ENCODE results near the gene RTCB.
"Not testable (repeated sequence)": the region's sequence is repeated elsewhere in the genome, so short reads cannot be mapped to it uniquely, and the experiment has no call there.

The RTCB gene

GRCh38 chr22:32389685-32390084 is 22.4 kb downstream of the RTCB start:
- DNase-seq (ENCODE audit: low read depth in 2 of 2), result no peak

- DNase-seq (ENCODE audit: low read depth in 2 of 2), result no peak
Observed at GRCh38 chr22:32385681-32386080, 26.4 kb downstream of the RTCB start.

GRCh38 chr22:32380991-32381390 is 31.1 kb downstream of the RTCB start:
- DNase-seq (ENCODE audit: low read depth in 2 of 2), result no peak

DNA sequence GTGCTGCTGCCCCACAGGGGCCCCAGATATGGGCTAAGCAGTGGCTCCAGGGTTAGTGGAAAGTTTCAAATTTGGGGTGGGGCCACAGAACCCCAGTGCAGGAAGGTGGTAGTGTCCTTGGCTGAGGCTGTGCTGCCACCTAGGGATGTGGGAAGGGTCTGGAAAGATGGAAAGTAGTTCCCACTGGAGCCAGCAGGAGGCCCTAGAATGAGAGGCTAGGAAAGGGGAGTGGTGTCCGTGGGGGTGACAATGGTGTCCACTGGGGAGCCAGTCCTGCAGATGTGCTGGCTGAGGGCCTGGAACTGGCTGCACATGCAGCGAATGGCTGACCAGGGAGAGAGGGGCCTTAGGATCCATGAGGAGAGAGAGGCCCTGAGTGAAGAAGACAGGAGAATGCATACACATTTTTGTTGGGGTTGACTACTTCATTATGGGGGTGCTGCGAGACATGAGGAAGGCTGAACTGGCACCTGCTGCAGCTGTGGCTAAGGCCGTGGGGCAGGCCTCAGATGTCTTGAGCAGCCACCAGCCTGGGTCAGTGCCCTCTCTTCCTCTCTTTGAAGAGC is 33.3 kb downstream of the RTCB start:
- DNase-seq (ENCODE audit: low read depth in 2 of 2), result no peak

GRCh38 chr22:32376681-32377080 is 35.4 kb downstream of the RTCB start:
- DNase-seq (ENCODE audit: low read depth in 2 of 2), result no peak

DNA sequence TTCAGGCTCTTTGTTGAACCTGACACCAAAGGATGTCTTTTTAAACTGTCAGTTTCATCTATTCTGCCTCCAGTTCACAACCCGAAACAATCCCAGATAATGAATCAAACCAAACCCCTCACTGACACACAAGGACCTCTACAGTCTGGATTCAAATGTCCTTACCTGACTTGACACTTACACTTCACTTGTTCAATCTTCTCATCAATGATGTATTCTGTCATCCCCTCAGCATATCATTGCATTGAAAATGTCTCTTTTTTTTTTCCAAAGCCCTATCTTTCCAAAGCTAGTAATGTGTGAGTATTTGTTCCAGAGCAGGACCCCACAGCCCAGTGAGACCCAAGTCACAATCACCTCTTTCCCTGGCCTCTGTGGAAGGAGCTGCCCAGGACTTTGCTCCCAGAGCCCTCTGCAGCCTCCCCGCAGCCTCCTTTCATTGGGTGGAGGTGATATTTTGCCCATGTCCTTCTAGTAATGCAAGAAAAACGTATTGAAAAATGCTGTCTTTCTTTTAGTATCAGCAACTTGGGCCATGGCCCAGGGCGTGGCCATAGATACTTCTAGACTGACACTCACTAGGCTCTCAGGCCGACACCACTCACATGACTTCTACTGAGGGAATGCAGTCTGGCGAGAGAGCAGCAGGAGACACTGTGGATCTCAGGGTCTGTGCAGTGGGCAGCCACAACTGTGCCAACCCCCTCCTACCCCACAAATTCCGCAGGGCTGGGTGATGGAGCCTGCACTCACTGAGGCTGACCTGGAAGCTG is 36.2 kb downstream of the RTCB start:
- no peak for DNase-seq (ENCODE audit: low read depth in 2 of 2)

- no peak for DNase-seq (ENCODE audit: low read depth in 2 of 2)
Observed at GRCh38 chr22:32364210-32364609, 47.8 kb downstream of the RTCB start.

- no peak for DNase-seq (ENCODE audit: low read depth in 2 of 2)
Observed at GRCh38 chr22:32361257-32361656, 50.8 kb downstream of the RTCB start.

GRCh38 chr22:32360096-32360495 is 52.0 kb downstream of the RTCB start:
- not testable (repeated sequence) for DNase-seq (ENCODE audit: low read depth in 2 of 2)

DNA sequence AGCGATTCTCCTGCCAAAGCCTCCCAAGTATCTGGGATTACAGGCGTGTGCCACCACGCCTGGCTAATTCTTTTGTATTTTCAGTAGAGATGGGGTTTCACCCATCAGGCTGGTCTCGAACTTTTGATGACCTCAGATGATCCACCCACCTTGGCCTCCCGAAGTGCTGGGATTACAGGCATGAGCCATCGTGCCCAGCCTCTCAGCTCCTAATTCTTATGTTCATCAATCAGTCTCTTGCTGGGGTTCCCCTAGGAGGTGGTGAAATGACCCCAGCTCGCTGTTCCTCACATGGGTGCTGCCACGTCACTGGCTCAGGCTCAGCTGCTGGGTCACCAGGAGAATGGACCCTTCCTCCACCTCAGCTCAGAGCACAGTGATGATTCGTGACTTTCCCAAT is 54.5 kb downstream of the RTCB start, which contains the start of gene RFPL3:
TSS of gene RFPL3 (plus strand) at position 301 of the 400 bp plus-strand sequence. CDS start 205 bp downstream, outside the sequence.
- not testable (repeated sequence) for DNase-seq (ENCODE audit: low read depth in 2 of 2)

DNA sequence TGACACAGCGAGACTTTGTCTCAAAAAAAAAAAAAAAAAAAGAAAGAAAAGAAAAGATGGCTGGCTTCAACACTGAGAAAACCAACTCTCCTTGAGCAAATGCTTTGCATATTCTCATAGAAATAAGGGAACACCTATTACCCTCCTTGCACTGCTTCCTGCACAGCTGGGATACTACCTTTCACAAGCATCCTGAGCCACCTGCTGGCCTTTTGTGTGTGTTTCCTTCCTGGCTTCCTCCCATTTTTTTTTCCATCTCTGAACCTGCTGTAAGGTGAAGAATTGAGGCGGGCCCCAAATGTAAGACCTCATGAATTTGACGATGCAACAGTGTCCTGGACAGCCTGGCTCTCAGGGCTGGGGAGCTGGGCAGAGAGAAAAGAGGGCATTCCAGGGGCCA is 56.3 kb downstream of the RTCB start:
- DNase-seq (ENCODE audit: low read depth in 2 of 2), result no peak

DNA sequence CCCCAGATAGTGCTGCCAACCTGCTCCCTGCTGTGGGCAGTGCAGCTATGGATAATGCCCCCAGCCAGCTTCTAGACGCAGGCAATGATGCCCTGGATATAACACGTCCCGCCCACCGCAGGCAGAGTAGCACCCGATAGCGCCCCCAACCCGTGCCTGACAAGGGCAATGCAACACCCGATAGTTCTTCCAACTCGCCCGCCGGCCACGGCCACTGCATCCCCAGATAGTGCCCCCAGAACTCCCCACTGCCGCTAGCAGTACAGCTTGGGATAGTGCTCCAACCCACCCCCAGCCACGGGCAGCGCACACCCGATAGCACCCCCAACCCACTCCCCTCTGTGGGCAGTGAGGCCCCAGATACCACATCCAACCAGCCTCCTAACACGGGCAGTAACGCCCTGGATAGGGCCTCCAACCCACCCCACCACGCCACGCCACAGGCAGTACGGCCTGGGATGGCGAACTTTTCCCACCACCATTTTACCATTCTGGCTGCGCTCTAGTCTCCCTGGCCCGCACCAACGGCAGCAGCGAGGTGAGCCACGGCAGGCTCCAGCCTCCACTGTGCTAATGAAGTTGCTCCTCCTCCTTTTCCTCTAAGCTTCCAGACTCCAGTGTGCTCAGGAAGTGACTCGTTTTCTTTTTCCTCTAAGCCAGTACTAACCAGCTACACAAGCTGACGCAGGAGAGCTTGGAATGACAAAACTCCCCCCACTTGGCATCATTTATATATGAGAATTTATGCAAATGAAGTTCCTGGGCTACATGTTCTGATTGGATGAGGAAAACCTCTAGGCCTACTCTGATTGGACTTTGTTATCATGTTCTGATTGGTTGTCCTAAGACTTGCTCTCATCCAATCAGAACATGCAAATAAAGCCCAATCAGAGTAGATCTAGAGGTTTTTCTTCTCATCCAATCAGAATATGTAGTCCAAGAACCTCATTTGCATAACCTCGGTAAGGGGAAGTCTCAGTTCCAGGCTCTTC is 57.4 kb downstream of the RTCB start:
- no peak for DNase-seq (ENCODE audit: low read depth in 2 of 2)

DNA sequence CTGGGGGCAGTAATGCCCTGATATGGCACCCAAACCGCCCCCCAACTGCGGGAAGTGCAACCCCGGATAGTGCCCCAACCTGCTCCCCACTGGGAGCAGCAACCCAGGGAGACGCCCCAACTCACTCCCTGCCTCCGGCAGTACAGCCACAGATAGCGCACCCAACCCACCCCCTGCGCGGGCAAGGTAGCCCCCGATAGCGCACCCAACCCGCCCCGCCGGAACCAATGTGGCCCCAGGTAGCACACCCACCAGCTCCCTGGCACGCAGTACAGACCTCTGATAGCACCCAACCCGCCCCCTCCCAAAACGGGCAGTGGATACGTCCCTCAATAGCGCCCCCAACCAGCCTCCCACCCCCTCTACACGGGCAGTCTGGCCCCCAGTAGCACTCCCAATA is 58.2 kb downstream of the RTCB start:
- no peak for DNase-seq (ENCODE audit: low read depth in 2 of 2)

- DNase-seq (ENCODE audit: low read depth in 2 of 2), result no peak
Observed at GRCh38 chr22:32353292-32353691, 58.8 kb downstream of the RTCB start.

- DNase-seq (ENCODE audit: low read depth in 2 of 2), result no peak
Observed at GRCh38 chr22:32352681-32353080, 59.4 kb downstream of the RTCB start.

- not testable (repeated sequence) for DNase-seq (ENCODE audit: low read depth in 2 of 2)
Observed at GRCh38 chr22:32351875-32352274, 60.2 kb downstream of the RTCB start.

GRCh38 chr22:32348031-32348611 is 63.9 kb downstream of the RTCB start:
- no peak for DNase-seq (ENCODE audit: low read depth in 2 of 2)

- no peak for DNase-seq (ENCODE audit: low read depth in 2 of 2)
Observed at GRCh38 chr22:32343941-32344340, 68.1 kb downstream of the RTCB start.

DNA sequence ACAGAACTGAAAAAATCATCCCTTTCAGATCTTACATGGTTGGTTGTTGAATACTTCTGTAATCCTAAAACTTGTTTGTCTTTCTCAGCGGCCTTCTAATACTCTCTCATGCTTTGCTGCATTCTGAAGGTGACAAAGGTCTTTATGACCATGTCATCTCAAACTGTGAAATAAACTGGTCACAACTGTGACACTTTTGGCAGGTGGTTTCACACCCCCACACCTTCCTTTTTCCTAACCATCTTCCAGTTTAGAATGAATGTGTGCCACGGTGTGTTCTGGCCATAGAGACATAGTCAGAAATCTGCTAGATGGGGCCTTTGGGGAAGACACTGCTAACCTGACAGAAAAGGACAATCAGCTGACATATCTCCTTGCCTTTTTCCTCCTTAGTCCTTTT is 69.1 kb downstream of the RTCB start:
- DNase-seq (ENCODE audit: low read depth in 2 of 2), result no peak

- no peak for DNase-seq (ENCODE audit: low read depth in 2 of 2)
Observed at GRCh38 chr22:32341122-32341740, 70.8 kb downstream of the RTCB start.

GRCh38 chr22:32340411-32340810 is 71.6 kb downstream of the RTCB start:
- DNase-seq (ENCODE audit: low read depth in 2 of 2), result no peak
